Activated CD8-positive, alpha-beta memory T cell treated with anti-CD3 and anti-CD28 coated beads, Interleukin-2, amount 50 U/mL, for 24 hours (primary cell): ENCODE measurements around the gene PEX11A.
"Not testable (repeated sequence)": the region's sequence is repeated elsewhere in the genome, so short reads cannot be mapped to it uniquely, and the experiment has no call there.

ENCODE experiments used
- DNase-seq: peaks from one replicate; pipeline ENCODE4 v3.0.0-alpha.2; 2020; ENCODE audit errors: extremely low read depth

Gene PEX11A, protein sequence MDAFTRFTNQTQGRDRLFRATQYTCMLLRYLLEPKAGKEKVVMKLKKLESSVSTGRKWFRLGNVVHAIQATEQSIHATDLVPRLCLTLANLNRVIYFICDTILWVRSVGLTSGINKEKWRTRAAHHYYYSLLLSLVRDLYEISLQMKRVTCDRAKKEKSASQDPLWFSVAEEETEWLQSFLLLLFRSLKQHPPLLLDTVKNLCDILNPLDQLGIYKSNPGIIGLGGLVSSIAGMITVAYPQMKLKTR

DNA sequence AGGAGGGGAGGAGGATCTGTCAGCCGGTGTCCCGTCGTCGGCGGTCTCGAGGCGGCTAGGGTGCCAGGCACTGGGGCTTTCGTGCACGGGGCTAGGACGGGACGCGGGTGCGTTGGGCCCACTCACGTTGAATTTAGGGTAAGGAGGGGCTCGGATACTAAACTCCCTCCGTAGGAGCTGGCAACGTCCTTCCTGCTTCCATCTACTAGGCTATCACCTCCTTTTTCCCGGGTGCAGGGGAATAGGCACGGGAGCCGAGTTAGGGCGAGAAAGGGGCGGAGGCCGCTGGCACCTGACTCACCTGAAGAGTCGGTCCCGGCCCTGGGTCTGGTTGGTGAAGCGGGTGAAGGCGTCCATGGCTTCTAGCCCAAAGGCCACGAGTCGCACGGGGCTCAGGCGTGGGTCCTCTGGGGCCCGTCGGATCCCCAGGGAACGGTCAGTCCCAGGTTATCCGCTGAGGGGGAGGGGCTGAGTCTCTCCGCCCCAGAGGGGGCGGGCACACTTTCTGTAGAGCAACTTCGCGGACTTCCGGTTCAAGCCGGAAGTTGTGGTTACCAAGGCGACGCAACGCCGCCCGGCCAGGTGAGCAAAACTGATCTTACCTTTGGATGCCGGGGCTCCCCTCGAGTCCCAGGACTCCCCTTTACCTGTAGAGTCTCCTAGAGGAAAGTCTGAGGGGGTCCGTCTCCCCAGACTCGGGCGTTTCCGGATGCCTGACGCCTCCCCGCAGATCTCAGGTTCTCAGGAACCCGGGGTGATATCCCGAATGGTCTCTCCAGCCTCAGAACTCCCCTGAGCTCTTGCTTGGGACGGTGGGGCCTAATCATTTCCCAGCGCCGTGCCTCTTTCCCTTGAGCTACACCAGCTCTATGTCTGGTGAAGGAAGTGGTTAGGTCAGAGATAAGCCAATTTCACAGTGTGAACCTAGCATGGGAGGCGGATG lies at the start of gene PEX11A, which contains the start of gene WDR93:
TSS of gene PEX11A (minus strand) at position 479 of the 943 bp plus-strand sequence. CDS start at position 357, 122 bp downstream.
TSS of gene WDR93 (plus strand) at position 536 of the 943 bp plus-strand sequence. CDS start 10,936 bp downstream, outside the sequence.
- DNase-seq = peak; percentile 41

DNA sequence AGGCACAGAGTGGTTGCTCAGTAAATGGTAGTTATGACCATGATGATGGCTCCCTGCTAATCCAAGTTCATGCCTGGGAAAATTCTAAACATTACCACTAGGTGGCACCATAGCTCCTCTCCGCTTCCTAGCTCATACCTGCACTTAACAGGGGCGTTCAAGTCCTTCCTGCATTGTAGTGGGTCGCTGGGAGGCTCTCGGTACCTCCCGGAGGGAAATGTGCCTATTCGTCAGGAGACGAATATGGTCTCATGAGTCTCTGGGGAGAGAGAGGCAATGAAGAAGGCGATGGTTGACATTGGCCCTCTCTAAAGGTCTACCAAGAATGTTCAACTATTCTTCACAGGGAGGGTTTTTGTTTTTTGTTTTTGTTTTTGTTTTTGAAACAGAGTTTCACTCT lies 49.6 kb upstream of the PEX11A start:
- no peak for DNase-seq

DNA sequence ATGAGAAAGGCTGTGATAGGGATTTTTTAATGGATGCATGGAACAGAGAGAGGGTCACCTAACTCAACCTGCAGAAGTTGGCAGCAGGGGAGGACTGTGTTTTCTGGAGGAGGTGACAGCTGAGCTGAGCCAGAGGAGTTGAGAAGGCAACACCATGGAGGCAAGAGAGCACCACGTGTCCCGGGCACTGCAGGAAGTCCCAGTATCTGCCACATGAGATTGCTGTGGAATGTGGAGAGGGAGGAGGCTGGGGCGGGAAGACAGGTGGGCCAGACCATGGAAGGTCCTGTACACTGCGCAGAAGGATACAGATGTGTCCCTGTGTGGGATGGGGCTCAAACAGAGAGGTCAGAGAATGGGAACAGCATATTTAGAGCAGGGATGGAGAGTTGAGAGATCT lies 45.2 kb upstream of the PEX11A start:
- no peak for DNase-seq

GRCh38 chr15:89732451-89733172 lies 42.1 kb upstream of the PEX11A start:
- no peak for DNase-seq

DNA sequence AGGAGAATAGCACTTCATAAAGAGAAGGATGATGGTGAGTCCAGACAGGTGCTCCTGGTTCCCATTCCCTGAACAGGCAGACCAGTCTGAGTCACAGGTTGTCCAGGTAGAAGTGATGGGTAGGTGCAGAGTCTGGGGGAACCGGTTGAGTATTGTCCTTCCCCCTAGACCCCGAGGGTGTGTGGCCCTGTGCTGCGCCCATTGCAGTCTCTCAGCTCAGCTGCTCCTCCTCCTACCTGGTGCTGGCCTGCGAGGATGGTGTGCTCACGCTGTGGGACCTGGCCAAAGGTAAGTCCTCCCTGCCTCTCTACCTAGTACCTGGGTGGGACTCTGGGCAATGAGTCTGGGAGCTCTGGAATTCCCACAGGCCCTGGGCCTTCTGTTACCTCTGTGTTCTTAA lies 40.7 kb upstream of the PEX11A start:
- DNase-seq = no peak

GRCh38 chr15:89728254-89728653 lies 37.7 kb upstream of the PEX11A start:
- DNase-seq = no peak

DNA sequence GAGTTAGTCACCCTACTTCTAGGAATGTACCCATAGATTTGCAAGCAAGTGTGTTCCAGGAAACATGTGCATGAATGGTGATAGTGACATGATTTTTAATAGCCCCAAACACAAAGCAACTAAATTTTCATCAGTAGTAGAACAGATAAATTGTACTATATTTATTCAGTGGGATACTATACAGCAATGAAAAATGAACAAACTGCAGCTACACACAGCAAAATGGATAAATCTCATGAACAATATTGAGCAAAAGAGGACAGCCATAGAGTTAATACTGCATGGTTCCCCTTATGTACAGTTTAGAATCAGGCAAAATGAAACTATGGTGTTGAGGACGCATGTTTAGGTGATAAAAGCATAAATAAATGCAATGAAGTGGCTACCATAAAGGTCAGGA lies 34.5 kb upstream of the PEX11A start:
- DNase-seq = no peak

DNA sequence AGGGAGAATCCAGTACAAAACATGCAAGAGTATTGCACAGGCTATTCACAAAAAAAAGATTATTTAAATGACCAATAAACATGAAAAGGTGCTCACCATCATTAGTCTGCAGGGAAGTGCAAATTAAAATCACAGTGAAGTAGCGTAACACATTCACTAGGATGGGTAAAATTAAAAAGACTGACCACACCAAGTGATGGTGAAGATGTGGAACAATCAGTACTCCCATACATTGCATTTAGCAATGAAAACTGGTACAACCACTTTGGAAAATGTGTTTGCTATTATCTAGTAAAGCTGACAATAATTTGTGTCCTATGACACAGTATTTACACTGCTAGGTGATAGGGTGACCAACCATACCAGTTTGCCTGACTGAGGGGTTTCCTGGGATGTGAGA lies 34.1 kb upstream of the PEX11A start:
- no peak for DNase-seq

- DNase-seq = no peak
Observed at GRCh38 chr15:89723031-89723430, 32.5 kb upstream of the PEX11A start.

- no peak for DNase-seq
Observed at GRCh38 chr15:89714775-89715174, 24.2 kb upstream of the PEX11A start.

DNA sequence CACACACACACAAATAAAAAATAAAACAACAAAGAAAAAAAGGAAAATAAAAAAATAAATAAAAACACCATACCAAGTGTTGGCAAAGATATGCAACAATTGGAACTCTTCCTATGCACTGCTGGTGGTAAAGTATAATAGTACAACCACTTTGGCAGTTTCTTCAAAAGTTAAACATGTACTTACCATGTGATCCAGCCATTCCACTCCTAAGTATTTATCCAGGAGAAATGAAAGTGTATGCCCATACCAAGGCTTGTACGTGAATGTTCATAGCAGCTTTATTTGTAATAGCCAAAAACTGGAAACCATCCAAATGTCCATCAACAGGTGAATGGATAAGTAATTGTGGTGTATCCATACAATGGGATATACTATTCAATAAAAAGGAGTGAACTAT lies 17.0 kb upstream of the PEX11A start:
- no peak for DNase-seq

- DNase-seq = no peak
Observed at GRCh38 chr15:89704411-89704810, 13.9 kb upstream of the PEX11A start.

GRCh38 chr15:89695198-89695597 lies 4.6 kb upstream of the PEX11A start:
- no peak for DNase-seq

GRCh38 chr15:89693696-89694095 lies 3.1 kb upstream of the PEX11A start:
- DNase-seq = no peak

GRCh38 chr15:89693091-89693490 lies 2.5 kb upstream of the PEX11A start:
- no peak for DNase-seq

DNA sequence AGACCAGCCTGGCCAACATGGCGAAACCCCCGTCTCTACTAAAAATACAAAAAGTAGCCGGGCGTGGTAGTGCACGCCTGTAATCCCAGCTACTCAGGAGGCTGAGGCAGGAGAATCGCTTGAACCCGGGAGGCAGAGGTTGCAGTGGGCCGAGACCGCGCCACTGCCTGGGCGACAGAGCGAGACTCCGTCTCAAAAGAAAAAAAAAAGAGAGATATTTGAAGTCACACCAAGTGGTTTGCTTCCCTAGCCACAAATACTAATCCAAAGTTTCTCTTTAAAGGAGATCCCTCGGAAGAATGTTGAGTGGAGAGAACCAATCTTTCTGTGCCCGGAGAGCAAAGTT lies 651 bp downstream of the PEX11A start:
- not testable (repeated sequence) for DNase-seq

GRCh38 chr15:89686522-89686921 lies 4.0 kb downstream of the PEX11A start:
- DNase-seq = no peak

DNA sequence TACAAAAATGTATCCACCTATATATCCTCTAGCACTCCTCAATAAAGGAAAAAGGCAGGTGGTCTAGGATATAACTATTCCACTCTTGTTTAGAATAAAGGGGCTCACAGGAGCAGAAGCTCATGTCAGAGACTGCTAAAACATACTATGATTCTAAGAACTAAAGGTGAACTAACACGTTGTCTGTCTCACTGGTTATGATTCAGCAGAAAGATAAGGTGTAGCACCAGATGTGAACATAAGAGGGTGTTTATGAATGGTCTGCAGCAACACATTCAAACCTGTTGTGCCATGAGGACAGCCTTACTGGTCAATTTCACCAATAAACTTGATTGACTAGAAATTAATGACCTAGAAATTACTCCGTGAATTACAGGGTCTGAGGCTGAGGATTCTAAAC lies 4.6 kb downstream of the PEX11A start:
- no peak for DNase-seq

GRCh38 chr15:89681146-89681545 lies 9.4 kb downstream of the PEX11A start:
- no peak for DNase-seq

GRCh38 chr15:89680282-89680873 lies 10.2 kb downstream of the PEX11A start:
- no peak for DNase-seq

DNA sequence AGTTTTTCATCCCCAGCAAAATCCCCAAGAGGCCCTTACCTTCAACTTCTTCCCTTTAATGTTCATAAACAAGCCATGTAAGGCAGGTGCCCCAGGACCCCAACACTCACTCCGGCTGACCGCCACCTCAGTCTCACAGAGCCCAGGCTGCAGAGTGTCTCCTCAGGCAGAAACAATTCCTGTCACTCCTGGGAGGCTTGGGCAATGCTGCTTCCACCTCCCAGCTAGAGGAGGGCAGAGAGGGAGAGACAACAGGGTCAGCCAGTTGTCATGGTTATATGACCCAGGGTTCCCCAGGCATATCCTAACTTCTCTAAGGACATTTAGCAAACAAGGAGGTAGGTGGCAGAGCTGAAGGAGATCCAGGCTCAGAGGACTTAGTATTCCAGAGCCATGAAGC lies 11.3 kb downstream of the PEX11A start, which contains the start of gene PLIN1:
TSS of gene PLIN1 (minus strand) at position 156 of the 400 bp plus-strand sequence. CDS start 1,878 bp downstream, outside the sequence.
- no peak for DNase-seq

- DNase-seq = no peak
Observed at GRCh38 chr15:89677381-89677780, 13.2 kb downstream of the PEX11A start.
